ENCODE data around the gene HPS4. TPM values are rescaled to one million over a fixed set of nuclear protein-coding genes. Genes with fewer than 3 reads are reported as not detected.

HPS4 gene
- total and polyA plus RNA-seq, 10 of the 15 experiments (the other 5 are each of a cell fraction or from before 2014, with no cell fraction given): 11.7 to 36.7 (median 30.8) TPM

DNA sequence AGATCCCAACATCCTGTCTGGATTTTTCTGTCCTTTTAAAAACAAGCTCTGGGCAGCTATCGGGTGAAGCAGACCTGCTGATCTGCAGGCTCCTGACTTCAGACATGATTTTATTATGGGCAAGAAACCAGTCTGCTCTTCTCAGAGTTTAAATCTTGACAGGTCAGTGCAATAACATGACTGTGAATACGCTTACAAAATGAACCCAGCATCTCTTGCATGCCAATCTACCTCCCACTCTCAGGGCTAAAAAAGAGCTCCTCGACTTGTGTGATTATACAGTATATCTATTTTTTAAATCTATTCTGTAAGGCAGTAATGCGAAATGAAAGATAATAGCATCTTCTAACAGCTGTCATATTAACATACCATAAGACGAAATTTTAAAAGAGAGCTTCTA, 73.2 kb downstream of the HPS4 start:
- no peaks in the 10 kb centered on the region for H4K20me1 ChIP-seq (ENCODE audit: control insufficient read depth, insufficient read depth)
- ChIA-PET CTCF (interaction anchor here (0.6 to 2.6 kb wide), 7 partner anchors 10 to 268 kb away, joined by 3 to 10 read pairs (median 7); no protein-coding TSS in a partner anchor), POLR2A (no interaction called here), SMC1A (ENCODE audit: uncharacterized antibody, unreplicated experiment) (interaction anchor here (1.0 to 2.6 kb wide), 3 partner anchors 9 to 51 kb away, joined by 3 to 13 read pairs (median 4); no protein-coding TSS in a partner anchor), RAD21 (ENCODE audit: unreplicated experiment) (no interaction called here)
- no peak overlapping the region for H2AFZ ChIP-seq (ENCODE audit: control insufficient read depth, low read depth, low read length)
- DNase-seq (ENCODE audit: low read depth, low spot score) (no peak), FAIRE-seq (no peak), ATAC-seq (no peak)
- no peak for TF ChIP-seq CREB1 (IDR thresholded peaks at IDR 0.05; ENCODE audit: low read depth)
- TF ChIP-seq BMI1 (IDR thresholded peaks at IDR 0.05; ENCODE audit: borderline replicate concordance): no peak
- no peak for TF ChIP-seq SMAD1 (IDR thresholded peaks at IDR 0.05; ENCODE audit: low read depth, partially characterized antibody)
- TF ChIP-seq, protein P1, sequence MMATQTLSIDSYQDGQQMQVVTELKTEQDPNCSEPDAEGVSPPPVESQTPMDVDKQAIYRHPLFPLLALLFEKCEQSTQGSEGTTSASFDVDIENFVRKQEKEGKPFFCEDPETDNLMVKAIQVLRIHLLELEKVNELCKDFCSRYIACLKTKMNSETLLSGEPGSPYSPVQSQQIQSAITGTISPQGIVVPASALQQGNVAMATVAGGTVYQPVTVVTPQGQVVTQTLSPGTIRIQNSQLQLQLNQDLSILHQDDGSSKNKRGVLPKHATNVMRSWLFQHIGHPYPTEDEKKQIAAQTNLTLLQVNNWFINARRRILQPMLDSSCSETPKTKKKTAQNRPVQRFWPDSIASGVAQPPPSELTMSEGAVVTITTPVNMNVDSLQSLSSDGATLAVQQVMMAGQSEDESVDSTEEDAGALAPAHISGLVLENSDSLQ (IDR thresholded peaks at IDR 0.05): no peak
- TF ChIP-seq MTA2 (IDR thresholded peaks at IDR 0.05; ENCODE audit: low read depth): no peak
- TF ChIP-seq KLF5 (IDR thresholded peaks at IDR 0.05; ENCODE audit: partially characterized antibody): no peak
- TF ChIP-seq SPI1 (IDR thresholded peaks at IDR 0.05; ENCODE audit: borderline replicate concordance, insufficient read depth, low read depth, low read length): no peak
- TF ChIP-seq, protein P2, sequence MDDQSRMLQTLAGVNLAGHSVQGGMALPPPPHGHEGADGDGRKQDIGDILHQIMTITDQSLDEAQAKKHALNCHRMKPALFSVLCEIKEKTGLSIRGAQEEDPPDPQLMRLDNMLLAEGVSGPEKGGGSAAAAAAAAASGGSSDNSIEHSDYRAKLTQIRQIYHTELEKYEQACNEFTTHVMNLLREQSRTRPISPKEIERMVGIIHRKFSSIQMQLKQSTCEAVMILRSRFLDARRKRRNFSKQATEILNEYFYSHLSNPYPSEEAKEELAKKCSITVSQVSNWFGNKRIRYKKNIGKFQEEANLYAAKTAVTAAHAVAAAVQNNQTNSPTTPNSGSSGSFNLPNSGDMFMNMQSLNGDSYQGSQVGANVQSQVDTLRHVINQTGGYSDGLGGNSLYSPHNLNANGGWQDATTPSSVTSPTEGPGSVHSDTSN (IDR thresholded peaks at IDR 0.05; ENCODE audit: insufficient replicate concordance, low read depth, low read length): no peak
- TF ChIP-seq CBX5 (IDR thresholded peaks at IDR 0.05; ENCODE audit: low read depth): no peak
- TF ChIP-seq ASH2L (IDR thresholded peaks at IDR 0.05; ENCODE audit: borderline replicate concordance, low read depth): no peak
- no peak for TF ChIP-seq ETV6 (conservative IDR thresholded peaks at IDR 0.05 in 1 of 2, IDR thresholded peaks at IDR 0.05 in 1 of 2; ENCODE audit: borderline replicate concordance in 1 of 2, low read depth in 1 of 2)
- TF ChIP-seq, protein P3, sequence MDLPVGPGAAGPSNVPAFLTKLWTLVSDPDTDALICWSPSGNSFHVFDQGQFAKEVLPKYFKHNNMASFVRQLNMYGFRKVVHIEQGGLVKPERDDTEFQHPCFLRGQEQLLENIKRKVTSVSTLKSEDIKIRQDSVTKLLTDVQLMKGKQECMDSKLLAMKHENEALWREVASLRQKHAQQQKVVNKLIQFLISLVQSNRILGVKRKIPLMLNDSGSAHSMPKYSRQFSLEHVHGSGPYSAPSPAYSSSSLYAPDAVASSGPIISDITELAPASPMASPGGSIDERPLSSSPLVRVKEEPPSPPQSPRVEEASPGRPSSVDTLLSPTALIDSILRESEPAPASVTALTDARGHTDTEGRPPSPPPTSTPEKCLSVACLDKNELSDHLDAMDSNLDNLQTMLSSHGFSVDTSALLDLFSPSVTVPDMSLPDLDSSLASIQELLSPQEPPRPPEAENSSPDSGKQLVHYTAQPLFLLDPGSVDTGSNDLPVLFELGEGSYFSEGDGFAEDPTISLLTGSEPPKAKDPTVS (IDR thresholded peaks at IDR 0.05; ENCODE audit: low read depth, low read length): no peak
- no peak for TF ChIP-seq ZNF622 (IDR thresholded peaks at IDR 0.05)
- TF ChIP-seq RBBP5 (conservative IDR thresholded peaks at IDR 0.05): no peak
- no peak for TF ChIP-seq NR2C1 (IDR thresholded peaks at IDR 0.05)
- no peak for TF ChIP-seq BRCA1 (IDR thresholded peaks at IDR 0.05; ENCODE audit: low read depth, low read length)
- TF ChIP-seq, protein P4, sequence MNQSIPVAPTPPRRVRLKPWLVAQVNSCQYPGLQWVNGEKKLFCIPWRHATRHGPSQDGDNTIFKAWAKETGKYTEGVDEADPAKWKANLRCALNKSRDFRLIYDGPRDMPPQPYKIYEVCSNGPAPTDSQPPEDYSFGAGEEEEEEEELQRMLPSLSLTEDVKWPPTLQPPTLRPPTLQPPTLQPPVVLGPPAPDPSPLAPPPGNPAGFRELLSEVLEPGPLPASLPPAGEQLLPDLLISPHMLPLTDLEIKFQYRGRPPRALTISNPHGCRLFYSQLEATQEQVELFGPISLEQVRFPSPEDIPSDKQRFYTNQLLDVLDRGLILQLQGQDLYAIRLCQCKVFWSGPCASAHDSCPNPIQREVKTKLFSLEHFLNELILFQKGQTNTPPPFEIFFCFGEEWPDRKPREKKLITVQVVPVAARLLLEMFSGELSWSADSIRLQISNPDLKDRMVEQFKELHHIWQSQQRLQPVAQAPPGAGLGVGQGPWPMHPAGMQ (IDR thresholded peaks at IDR 0.05; ENCODE audit: borderline replicate concordance): no peak
- TF ChIP-seq MEF2B (IDR thresholded peaks at IDR 0.05; ENCODE audit: partially characterized antibody, poor library complexity, severe bottlenecking): no peak
- H3K4me1 ChIP-seq (ENCODE audit: control insufficient read depth, insufficient read depth, low read length): no peaks in the 10 kb centered on the region
- H3K36me3 ChIP-seq (ENCODE audit: control insufficient read depth in 2 of 2, insufficient read depth in 2 of 2, low read length in 1 of 2): no peaks in the 10 kb centered on the region
- in situ Hi-C loops (cut with MboI): no loop called here
- no peaks in the 10 kb centered on the region for H3K79me2 ChIP-seq (ENCODE audit: control insufficient read depth, insufficient read depth, low read length)
- H3K9ac ChIP-seq (ENCODE audit: control insufficient read depth, insufficient read depth, low read length): no peak overlapping the region
- no TSS peak for BruUV-seq (replicated peaks)
- intact Hi-C loops (cut with micrococcal nuclease; ENCODE audit: unreplicated experiment): no loop called here
- H3K4me3 ChIP-seq: no peak overlapping the region
- WGBS (ENCODE audit: insufficient coverage, insufficient replicate concordance, low lambda C conversion rate, missing lambda C conversion rate): 26% methylated on average over 5 of the region's 5 CpGs
- H3K9me3 ChIP-seq (replicated peaks; ENCODE audit: control insufficient read depth, insufficient read depth, low read length): no peaks in the 10 kb centered on the region
- H3K27ac ChIP-seq (ENCODE audit: control insufficient read depth, insufficient read depth): no peak overlapping the region
- H3K4me2 ChIP-seq (ENCODE audit: control insufficient read depth, insufficient read depth): no peak overlapping the region
- H3K27me3 ChIP-seq (replicated peaks in 1 of 2; ENCODE audit: control insufficient read depth in 2 of 2, insufficient read depth in 2 of 2, low read length in 1 of 2): no peaks in the 10 kb centered on the region; a peak in 1 of 4 replicates

Data from GM12878 (cell line).